ENCODE results near the gene ALG5.

GRCh38 chr13:36992362-36992761 is 6.8 kb downstream of the ALG5 start:
- TF ChIP-seq FOXP2 (optimal IDR thresholded peaks at IDR 0.05; ENCODE audit: control extremely low read depth, extremely low read length, insufficient read depth), result no peak
- no peak for TF ChIP-seq POLR2AphosphoS5 (IDR thresholded peaks at IDR 0.05; ENCODE audit: borderline replicate concordance, low read depth, low read length)
